K562 (cell line): Measurements from ENCODE around the gene METTL15. TPM values are rescaled to one million over a fixed set of nuclear protein-coding genes. Genes with fewer than 3 reads are reported as not detected.

ENCODE experiments used
- ATAC-seq: fragments of 200-7000 bp; cut with Tn5 transposase; 3 replicates; pipeline ENCODE4 v1.9.1; 2020; ENCODE audit warnings: moderate library complexity
- BruUV-seq: library from RNA; stranded (reverse); fragments of 400-500 nt; replicated peaks from 2 replicates; lab custom pipeline; 2021; lab: Mats Ljungman, UMichigan
- CTCF ChIA-PET: fragments of 300-600 bp; formaldehyde crosslinking; extraction: SDS; loops from one replicate; lab custom pipeline; 2021; ENCODE audit warnings: low intra/inter-chr PET ratio; lab: Yijun Ruan, JAX
- POLR2A ChIA-PET: fragments of 300-600, 350-650 bp; sonication (Branson Sonifier 250); formaldehyde crosslinking; extraction: SDS; loops from one replicate; lab custom pipeline; 2021; ENCODE audit warnings: antibody characterized with exemption, inconsistent platforms; lab: Yijun Ruan, JAX
- DNase-seq, 4 experiments: peaks; one replicate each; pipeline versions ENCODE4 v3.0.0 to v3.0.0-alpha.2; 2011 to 2018; ENCODE audit warnings: low spot score in 3 of 4, mixed read lengths in 3 of 4; ENCODE audit errors: extremely low read depth in 1 of 4
- FAIRE-seq: peaks from 2 replicates; lab custom pipeline; 2011; peaks lifted over from hg19 to GRCh38; lab: Jason Lieb, UNC
- H2AFZ ChIP-seq: 2 replicates; pipeline ENCODE4 v1.6.0; 2011; ENCODE audit warnings: low read depth, low read length, control low read depth, inconsistent platforms
- H3K27ac ChIP-seq: fragments of 200-600 bp; 3 replicates; pipeline ENCODE4 v1.8.0; 2011; ENCODE audit warnings: low read depth, mild to moderate bottlenecking, control low read depth, inconsistent platforms, low read length, moderate library complexity, mixed read lengths; ENCODE audit errors: extremely low read depth
- H3K27me3 ChIP-seq, 2 experiments: fragments of 300-600 bp in 1 of 2; 2 replicates in 1 of 2; 3 replicates in 1 of 2; pipeline versions ENCODE4 v1.6.0 to v1.8.0; 2011; ENCODE audit warnings: inconsistent platforms in 2 of 2, low read length in 2 of 2, mild to moderate bottlenecking in 1 of 2, mixed read lengths in 1 of 2, moderate library complexity in 1 of 2; ENCODE audit not compliant: control insufficient read depth in 2 of 2, insufficient read depth in 2 of 2
- H3K36me3 ChIP-seq: fragments of 300-600 bp; 3 replicates; pipeline ENCODE4 v1.8.0; 2011; ENCODE audit warnings: mild to moderate bottlenecking, low read length, inconsistent platforms; ENCODE audit not compliant: control insufficient read depth, insufficient read depth
- H3K4me1 ChIP-seq, 2 experiments: fragments of 200-600 bp in 1 of 2; replicated peaks in 1 of 2; 2 replicates in 1 of 2; 3 replicates in 1 of 2; pipeline versions ENCODE4 v1.5.1 to v1.8.0; 2011; ENCODE audit warnings: inconsistent platforms in 2 of 2, low read length in 2 of 2, mild to moderate bottlenecking in 1 of 2, mixed read lengths in 1 of 2, moderate library complexity in 1 of 2; ENCODE audit not compliant: control insufficient read depth in 2 of 2, insufficient read depth in 2 of 2
- H3K4me2 ChIP-seq: 2 replicates; pipeline ENCODE4 v1.6.1; 2011; ENCODE audit warnings: low read length, control low read depth, inconsistent platforms, mixed read lengths; ENCODE audit not compliant: insufficient read depth
- H3K4me3 ChIP-seq: fragments of 200-600 bp; sonication (generic), shearing (Covaris generic); 2 replicates; pipeline ENCODE4 v1.5.1; 2016; ENCODE audit warnings: control low read depth, inconsistent platforms
- H3K79me2 ChIP-seq: fragments of 200-600 bp; 3 replicates; pipeline ENCODE4 v1.8.0; 2011; ENCODE audit warnings: low read length, inconsistent platforms; ENCODE audit not compliant: control insufficient read depth, insufficient read depth
- H3K9ac ChIP-seq, 2 experiments: 2 replicates each; pipeline versions ENCODE4 v1.6.0 to v1.6.1; 2011; ENCODE audit warnings: low read depth in 2 of 2, low read length in 2 of 2, control low read depth in 1 of 2, inconsistent platforms in 1 of 2, mild to moderate bottlenecking in 1 of 2, mixed read lengths in 1 of 2; ENCODE audit not compliant: insufficient read depth in 1 of 2
- H3K9me1 ChIP-seq: one replicate; pipeline ENCODE4 v1.6.0; 2011; ENCODE audit warnings: inconsistent platforms, mild to moderate bottlenecking, low read length, moderate library complexity; ENCODE audit not compliant: control insufficient read depth, insufficient read depth
- H3K9me3 ChIP-seq: replicated peaks from 2 replicates; pipeline ENCODE4 v1.5.1; 2011; ENCODE audit warnings: low read depth, low read length, inconsistent platforms; ENCODE audit not compliant: control insufficient read depth, insufficient read depth
- H4K20me1 ChIP-seq: replicated peaks from 2 replicates; pipeline ENCODE4 v1.6.1; 2011; ENCODE audit warnings: low read length, inconsistent platforms, mixed read lengths; ENCODE audit not compliant: control insufficient read depth, insufficient read depth
- ARID2 ChIP-seq: fragments of 450-650 bp; IDR thresholded peaks from 2 replicates; pipeline ENCODE4 v1.6.1; 2017; ENCODE audit warnings: antibody characterized with exemption, mild to moderate bottlenecking
- BRCA1 ChIP-seq, 2 experiments: fragments of 450-650 bp in 1 of 2; sonication (generic) in 1 of 2; formaldehyde crosslinking in 1 of 2; IDR thresholded peaks; 2 replicates each; pipeline versions ENCODE4 v1.5.0 to v1.6.1; 2017 to 2020; ENCODE audit warnings: mild to moderate bottlenecking in 1 of 2, missing genetic modification reagents in 1 of 2
- CREBBP ChIP-seq: IDR thresholded peaks from one replicate; pipeline ENCODE4 v1.6.1; 2012; ENCODE audit warnings: low read depth, mild to moderate bottlenecking, control low read depth, inconsistent platforms, low read length
- CXXC5 ChIP-seq: fragments of 250-450 bp; sonication (Bioruptor Pico); IDR thresholded peaks from 2 replicates; pipeline ENCODE4 v1.8.0; 2022; ENCODE audit warnings: inconsistent platforms, mild to moderate bottlenecking, moderate library complexity
- DDX20 ChIP-seq: fragments of 450-650 bp; IDR thresholded peaks from 2 replicates; pipeline ENCODE4 v1.6.1; 2016; ENCODE audit warnings: missing genetic modification characterization, low read depth, mild to moderate bottlenecking, missing compliant biosample characterization, moderate library complexity
- GABPB1 ChIP-seq: sonication (generic); formaldehyde crosslinking; IDR thresholded peaks from 2 replicates; pipeline ENCODE4 v1.8.0; 2022; ENCODE audit warnings: mild to moderate bottlenecking, missing genetic modification reagents
- GTF2A2 ChIP-seq: IDR thresholded peaks from 2 replicates; pipeline ENCODE4 v1.6.1; 2016; ENCODE audit warnings: mild to moderate bottlenecking, missing genetic modification characterization, missing compliant biosample characterization
- MAZ ChIP-seq, 2 experiments: fragments of 450-650 bp in 1 of 2; sonication (generic) in 1 of 2; formaldehyde crosslinking; IDR thresholded peaks in 1 of 2; conservative IDR thresholded peaks in 1 of 2; 2 replicates each; pipeline versions ENCODE4 v1.4.0 to v1.5.0; 2020; ENCODE audit warnings: mild to moderate bottlenecking in 1 of 2, missing genetic modification reagents in 1 of 2
- NR2C2 ChIP-seq, 2 experiments: fragments of 200-800 bp in 1 of 2; sonication (Bioruptor generic) in 1 of 2; sonication (generic) in 1 of 2; formaldehyde crosslinking in 1 of 2; IDR thresholded peaks; 2 replicates each; pipeline versions ENCODE4 v1.6.1 to v1.8.0; 2016 to 2022; ENCODE audit warnings: mild to moderate bottlenecking in 1 of 2, missing compliant biosample characterization in 1 of 2, missing genetic modification characterization in 1 of 2, missing genetic modification reagents in 1 of 2
- PCBP2 ChIP-seq: fragments of 200-400 bp; formaldehyde crosslinking; IDR thresholded peaks from 2 replicates; pipeline ENCODE4 v1.6.1; 2018; ENCODE audit warnings: low read length, low read depth, mild to moderate bottlenecking, moderate library complexity; ENCODE audit not compliant: poor library complexity, severe bottlenecking
- POLR2A ChIP-seq: fragments of 450-650 bp; conservative IDR thresholded peaks from 2 replicates; pipeline ENCODE4 v1.6.1; 2016
- RUNX1 ChIP-seq: sonication (generic); IDR thresholded peaks from 2 replicates; pipeline ENCODE4 v1.6.1; 2016; ENCODE audit warnings: antibody characterized with exemption, low read depth
- STAT6 ChIP-seq: sonication (generic); formaldehyde crosslinking; IDR thresholded peaks from 2 replicates; pipeline ENCODE4 v1.8.1; 2023; ENCODE audit warnings: mild to moderate bottlenecking, missing genetic modification reagents
- ZNF165 ChIP-seq: fragments of 250-450 bp; sonication (Bioruptor Pico); IDR thresholded peaks from 2 replicates; pipeline ENCODE4 v1.4.0; 2020; ENCODE audit warnings: borderline replicate concordance
- ZNF445 ChIP-seq: fragments of 250-450 bp; sonication (Bioruptor Pico); IDR thresholded peaks from 2 replicates; pipeline ENCODE4 v1.4.0; 2020; ENCODE audit warnings: low read depth, mild to moderate bottlenecking, moderate library complexity
- ZNF583 ChIP-seq: fragments of 250-450 bp; sonication (Bioruptor Pico); IDR thresholded peaks from 2 replicates; pipeline ENCODE4 v1.4.0; 2020
- ZNF79 ChIP-seq: fragments of 250-450 bp; sonication (Bioruptor Pico); IDR thresholded peaks from 2 replicates; pipeline ENCODE4 v1.4.0; 2020; ENCODE audit warnings: low read depth, mild to moderate bottlenecking, moderate library complexity
- WGBS: fragments of 100-300 bp; shearing (Covaris generic); methylation state at CpG from one replicate; pipeline ENCODE4 v1.1.6; 2016; ENCODE audit warnings: low coverage, mixed read lengths; ENCODE audit not compliant: insufficient coverage; ENCODE audit errors: missing lambda C conversion rate; 5-methylcytosine and 5-hydroxymethylcytosine counted together
- in situ Hi-C: fragments of 300-500 bp; cut with MboI; formaldehyde crosslinking; loops from 4 replicates; pipeline ENCODE4 v1.15.0; 2018; ENCODE audit warnings: inconsistent platforms, mixed read lengths
- intact Hi-C: fragments of 100-400 bp; cut with micrococcal nuclease; formaldehyde crosslinking; loops from 2 replicates; pipeline ENCODE4 v1.14.2; 2022
- polyA plus RNA-seq, 8 experiments: library from polyadenylated mRNA; depleted of rRNA in 4 of 8; stranded (reverse) in 5 of 8; unstranded in 3 of 8; fragments of >200 nt; fragmentation: Nextera tagmentation in 2 of 8; fragmentation: Illumina TruSeq in 1 of 8; extraction: Ambion mirVana in 2 of 8; extraction: Trizol in 1 of 8; gene quantifications; 2 replicates each; pipeline versions ENCODE4 v1.2.1 to v1.2.3, GENCODE V29; 2011 to 2014; ENCODE audit warnings: inconsistent platforms in 1 of 8, missing spikeins in 1 of 8
- total RNA-seq, 7 experiments: library from RNA; depleted of rRNA in 6 of 7; stranded (reverse); fragments of >200 nt in 6 of 7; fragmentation: Illumina TruSeq in 2 of 7; extraction: Trizol in 2 of 7; gene quantifications; 2 replicates each; pipeline versions ENCODE4 v1.2.1 to v1.2.3, GENCODE V29; 2011 to 2021; ENCODE audit warnings: low replicate concordance in 1 of 7
- TF ChIP-seq, protein P1 (sequence below): fragments of 250-450 bp; sonication (Bioruptor Pico); IDR thresholded peaks from 2 replicates; pipeline ENCODE4 v1.5.0; 2021; ENCODE audit warnings: mild to moderate bottlenecking, moderate library complexity

The METTL15 gene
- total and polyA plus RNA-seq, 9 of the 15 experiments (the other 6 are each of a cell fraction or from before 2014, with no cell fraction given), result 10.7 to 21.7 (median 15.9) TPM

- H3K9ac ChIP-seq, result no peak overlapping the region
- no peak for DNase-seq
- H3K4me2 ChIP-seq, result no peak overlapping the region
- no peak for ATAC-seq
- no peaks in the 10 kb centered on the region for H3K27me3 ChIP-seq
- 68% methylated on average over 4 of the region's 4 CpGs for WGBS
- in situ Hi-C loops, result no loop called here
- ChIA-PET CTCF (no interaction called here), POLR2A (interaction anchor here (0.6 to 0.8 kb wide), 2 partner anchors 9 to 101 kb away, joined by 3 to 4 read pairs; no protein-coding TSS in a partner anchor)
- no peak overlapping the region for H3K27ac ChIP-seq
- FAIRE-seq, result peak; percentile 48
- BruUV-seq, result no TSS peak
- H3K36me3 ChIP-seq, result peaks cover 3% of the 10 kb centered on the region; the same call in 2 of the 3 replicates
- H3K79me2 ChIP-seq, result no peaks in the 10 kb centered on the region
- no peak overlapping the region for H2AFZ ChIP-seq
- H3K9me3 ChIP-seq, result no peaks in the 10 kb centered on the region
- H4K20me1 ChIP-seq, result no peaks in the 10 kb centered on the region
- no peak overlapping the region for H3K4me3 ChIP-seq
- no peaks in the 10 kb centered on the region for H3K9me1 ChIP-seq
- intact Hi-C loops, result no loop called here
- no peaks in the 10 kb centered on the region for H3K4me1 ChIP-seq
- no peak for TF ChIP-seq ZNF79 (CRISPR knock-in tag)
- TF ChIP-seq ZNF445, result no peak
- TF ChIP-seq, protein P1, sequence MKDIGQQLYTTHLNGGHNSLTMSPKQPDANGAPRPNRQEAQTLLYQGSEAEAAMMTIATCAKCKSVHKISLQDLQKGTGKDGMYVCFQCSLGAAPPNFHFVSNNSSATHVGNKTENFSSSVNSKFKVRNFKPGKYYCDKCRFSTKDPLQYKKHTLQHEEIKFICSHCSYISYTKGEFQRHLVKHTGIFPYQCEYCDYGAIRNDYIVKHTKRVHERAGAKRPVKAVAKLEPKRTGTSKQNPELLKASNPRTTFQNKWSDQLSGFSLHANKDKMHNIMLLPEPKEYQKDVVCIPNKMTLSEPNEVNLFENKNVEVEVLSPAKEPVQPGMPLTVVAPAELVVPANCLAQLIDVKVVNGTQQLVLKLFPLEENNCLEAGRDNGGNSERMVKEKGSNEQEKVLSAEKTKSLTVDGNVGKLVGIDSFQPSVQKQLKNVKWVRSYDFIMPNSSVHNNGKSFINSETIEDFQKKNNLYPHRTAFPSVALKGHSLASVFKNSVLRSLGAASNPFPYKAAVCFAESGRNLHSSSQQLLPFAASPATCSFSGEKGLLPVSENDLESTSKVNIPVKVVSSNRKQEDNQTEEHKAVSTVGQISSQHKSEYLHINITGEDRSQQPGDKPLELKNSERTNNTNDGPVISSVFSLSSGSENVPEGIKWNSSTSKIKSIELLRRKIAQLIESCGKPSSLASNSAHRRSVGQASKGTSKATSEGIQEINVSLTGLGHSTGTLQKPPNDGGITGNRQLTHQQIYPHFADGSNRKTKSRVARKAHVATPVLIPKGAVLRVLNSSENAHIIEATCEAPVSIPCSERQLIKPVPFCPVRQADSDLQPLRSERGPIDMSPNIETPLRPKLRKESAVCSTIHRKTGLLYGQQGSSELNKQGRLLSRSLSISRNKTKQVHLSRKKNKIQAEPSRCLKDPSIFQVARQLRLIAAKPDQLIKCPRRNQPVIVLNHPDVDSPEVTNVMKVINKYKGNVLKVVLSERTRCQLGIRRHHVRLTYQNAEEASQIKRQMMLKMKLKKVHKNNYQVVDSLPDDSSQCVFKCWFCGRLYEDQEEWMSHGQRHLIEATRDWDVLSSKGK (CRISPR knock-in tag), result no peak
- no peak for TF ChIP-seq NR2C2 (CRISPR knock-in tag; IDR thresholded peaks at IDR 0.05)
- TF ChIP-seq NR2C2 (tag; IDR thresholded peaks at IDR 0.05), result peak; percentile 49; the same call in 1 of the 2 replicates
- TF ChIP-seq CREBBP, result no peak
- peak in 1 of 2 experiments; percentile 46; a peak in 1 of 4 replicates for TF ChIP-seq MAZ (CRISPR knock-in tag; conservative IDR thresholded peaks at IDR 0.05 in 1 of 2, IDR thresholded peaks at IDR 0.05 in 1 of 2)
- TF ChIP-seq PCBP2, result no peak
- 0 out of 2 replicates have a peak, but pooled peaks have one; percentile 20 for TF ChIP-seq ZNF583
- peak; percentile 79 for TF ChIP-seq GTF2A2
- TF ChIP-seq STAT6 (CRISPR knock-in tag), result no peak
- 0 out of 2 replicates have a peak, but pooled peaks have one; percentile 49 for TF ChIP-seq DDX20 (tag)
- TF ChIP-seq BRCA1 (IDR thresholded peaks at IDR 0.05), result no peak
- no peak for TF ChIP-seq BRCA1 (CRISPR knock-in tag; IDR thresholded peaks at IDR 0.05)
- no peak for TF ChIP-seq ARID2
- peak; percentile 59 for TF ChIP-seq CXXC5 (CRISPR knock-in tag)
- no peak for TF ChIP-seq GABPB1 (CRISPR knock-in tag)
- TF ChIP-seq POLR2A, result no peak
- no peak for TF ChIP-seq ZNF165
- TF ChIP-seq RUNX1, result no peak
These were observed 62.6 kb downstream of the METTL15 start for GRCh38 chr11:28170759-28171158.
